CD4-positive, alpha-beta T cell (primary cell): ENCODE measurements around the gene KIAA0232. TPM values are rescaled to one million over a fixed set of nuclear protein-coding genes. Genes with fewer than 3 reads are reported as not detected.

Experiments used
- ATAC-seq: fragments of 200-7000 bp; cut with Tn5 transposase; one replicate; pipeline ENCODE4 v1.10.0; 2022; ENCODE audit warnings: mild to moderate bottlenecking; ENCODE audit not compliant: poor library complexity
- CTCF ChIA-PET: fragments of 350-600 bp; sonication (Branson Sonifier 250); formaldehyde crosslinking; loops from one replicate; lab custom pipeline; 2021; ENCODE audit warnings: antibody characterized with exemption, inconsistent platforms; lab: Charles Lee
- POLR2A ChIA-PET: fragments of 350-600 bp; sonication (Branson Sonifier 250); formaldehyde crosslinking; loops from one replicate; lab custom pipeline; 2021; ENCODE audit warnings: antibody characterized with exemption, inconsistent platforms; lab: Charles Lee
- DNase-seq, 14 experiments: peaks; one replicate each; pipeline ENCODE4 v3.0.0-alpha.2; 2013 to 2020; ENCODE audit warnings: mixed read lengths in 2 of 14
- H3K27ac ChIP-seq, 2 donors: one replicate each; pipeline versions ENCODE4 v1.5.1 to v1.7.0; 2013; ENCODE audit warnings: low read length in 2 of 2, low read depth in 1 of 2, mild to moderate bottlenecking in 1 of 2
- H3K27me3 ChIP-seq, 2 experiments: 1 replicate in 1 of 2; 2 replicates in 1 of 2; pipeline versions ENCODE4 v1.6.1 to v1.7.0; 2013; ENCODE audit warnings: low read length in 2 of 2, control low read depth in 1 of 2, mild to moderate bottlenecking in 1 of 2, moderate library complexity in 1 of 2; ENCODE audit not compliant: insufficient read depth in 2 of 2, control insufficient read depth in 1 of 2
- H3K36me3 ChIP-seq: one replicate; pipeline ENCODE4 v1.6.1; 2013; ENCODE audit warnings: low read length, control low read depth; ENCODE audit not compliant: insufficient read depth
- H3K4me1 ChIP-seq: one replicate; pipeline ENCODE4 v1.6.1; 2013; ENCODE audit warnings: low read length, control low read depth; ENCODE audit not compliant: insufficient read depth
- H3K4me3 ChIP-seq: one replicate; pipeline ENCODE4 v1.5.1; 2013; ENCODE audit warnings: mild to moderate bottlenecking, low read length, moderate library complexity
- H3K9me3 ChIP-seq, 2 experiments: 1 replicate in 1 of 2; 2 replicates in 1 of 2; pipeline versions ENCODE4 v1.6.1 to v1.7.0; 2013; ENCODE audit warnings: low read length in 2 of 2, mild to moderate bottlenecking in 2 of 2, control low read depth in 1 of 2, moderate library complexity in 1 of 2; ENCODE audit not compliant: control insufficient read depth in 1 of 2, insufficient read depth in 1 of 2
- H3K27ac Mint-ChIP-seq: one replicate; pipeline ENCODE4 v1.8.0; 2020; ENCODE audit warnings: mixed read lengths
- H3K27me3 Mint-ChIP-seq: one replicate; pipeline ENCODE4 v1.8.0; 2021; ENCODE audit warnings: mixed read lengths
- H3K36me3 Mint-ChIP-seq: one replicate; pipeline ENCODE4 v1.8.0; 2021; ENCODE audit warnings: low read depth, mixed read lengths
- H3K4me1 Mint-ChIP-seq: one replicate; pipeline ENCODE4 v1.8.0; 2021; ENCODE audit warnings: low read depth, mixed read lengths
- H3K4me3 Mint-ChIP-seq: one replicate; pipeline ENCODE4 v1.8.0; 2020; ENCODE audit warnings: mild to moderate bottlenecking, mixed read lengths
- H3K9me3 Mint-ChIP-seq: one replicate; pipeline ENCODE4 v1.8.0; 2020; ENCODE audit warnings: mixed read lengths
- intact Hi-C, 2 experiments: fragments of 100-400 bp; cut with DNase I in 1 of 2; cut with micrococcal nuclease in 1 of 2; formaldehyde crosslinking; loops; one replicate each; pipeline versions ENCODE4 v1.15.1 to v1.9.0; 2023 to 2025; cut with DNase I, micrococcal nuclease
- total RNA-seq, 174 experiments: library from RNA in 2 of 174; stranded (reverse) in 2 of 174; gene quantifications; one replicate each; pipeline ENCODE4 v1.2.3 and lab custom pipeline; 2021 to 2026
- TF ChIP-seq, protein P1 (sequence below): fragments of 200-600 bp; IDR thresholded peaks from one replicate; pipeline ENCODE4 v1.8.0; 2022; ENCODE audit warnings: antibody characterized with exemption, mild to moderate bottlenecking

The KIAA0232 gene
- total RNA-seq, 2 experiments from 2014 or later, result 15.3 to 17.8 TPM

DNA sequence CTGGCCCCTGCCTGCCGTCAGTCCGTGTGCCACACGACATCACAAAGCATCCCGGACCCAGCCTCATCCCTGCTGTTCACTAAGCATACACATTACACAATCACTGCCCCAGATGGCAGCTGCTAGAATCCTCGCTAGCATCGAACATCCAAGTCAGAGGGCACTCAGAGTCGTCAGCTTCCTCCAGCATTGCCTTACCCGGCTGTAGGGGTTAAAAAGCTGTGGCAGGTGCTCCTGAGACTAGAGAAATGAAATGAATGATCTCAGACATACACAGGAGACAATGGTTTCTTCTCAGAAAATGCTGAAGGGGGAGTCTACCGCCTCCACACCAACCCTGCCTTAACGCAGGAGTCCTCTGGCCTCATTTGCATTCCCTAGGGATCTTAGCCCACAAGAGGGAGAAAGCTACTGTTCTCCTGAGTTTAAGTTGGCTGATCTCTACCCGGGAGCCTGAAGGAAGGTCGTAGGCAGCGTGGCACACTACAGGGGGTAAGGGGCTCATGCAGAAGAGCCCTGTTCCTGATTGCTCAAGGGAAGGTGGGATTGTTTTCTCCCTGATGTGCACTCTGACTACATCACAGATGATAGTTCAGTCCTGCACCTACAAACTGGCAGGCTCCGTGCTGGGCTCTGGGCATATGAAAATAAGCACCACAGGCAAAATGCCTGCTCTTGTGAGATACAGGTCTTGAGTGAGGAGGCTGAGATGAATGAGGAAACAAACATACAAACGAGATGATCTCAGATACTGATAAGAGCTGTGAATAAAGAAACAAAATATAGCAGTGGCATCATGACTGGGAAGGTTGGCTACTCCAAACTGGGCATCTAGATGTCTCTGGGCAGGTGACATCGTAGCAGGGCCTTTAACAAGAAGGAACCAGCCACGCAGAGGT is 2.6 kb upstream of the KIAA0232 start:
- peaks cover 61% of the 10 kb centered on the region for H3K4me1 ChIP-seq
- ChIA-PET CTCF (interaction anchor here (2.2 kb wide), 1 partner anchor 94 kb away, joined by 8 read pairs; no protein-coding TSS in a partner anchor), POLR2A (interaction anchor here (0.7 kb wide), 1 partner anchor 64 kb away, joined by 3 read pairs; the partner anchor contains the start of gene BLOC1S4)
- no peaks in the 10 kb centered on the region for H3K36me3 Mint-ChIP-seq
- DNase-seq (no peak), ATAC-seq (no peak)
- H3K4me3 Mint-ChIP-seq, result peak overlapping the region; percentile 81
- H3K4me1 Mint-ChIP-seq, result peaks cover 57% of the 10 kb centered on the region
- no peak overlapping the region for H3K4me3 ChIP-seq
- no peaks in the 10 kb centered on the region for H3K9me3 Mint-ChIP-seq
- TF ChIP-seq, protein P1, sequence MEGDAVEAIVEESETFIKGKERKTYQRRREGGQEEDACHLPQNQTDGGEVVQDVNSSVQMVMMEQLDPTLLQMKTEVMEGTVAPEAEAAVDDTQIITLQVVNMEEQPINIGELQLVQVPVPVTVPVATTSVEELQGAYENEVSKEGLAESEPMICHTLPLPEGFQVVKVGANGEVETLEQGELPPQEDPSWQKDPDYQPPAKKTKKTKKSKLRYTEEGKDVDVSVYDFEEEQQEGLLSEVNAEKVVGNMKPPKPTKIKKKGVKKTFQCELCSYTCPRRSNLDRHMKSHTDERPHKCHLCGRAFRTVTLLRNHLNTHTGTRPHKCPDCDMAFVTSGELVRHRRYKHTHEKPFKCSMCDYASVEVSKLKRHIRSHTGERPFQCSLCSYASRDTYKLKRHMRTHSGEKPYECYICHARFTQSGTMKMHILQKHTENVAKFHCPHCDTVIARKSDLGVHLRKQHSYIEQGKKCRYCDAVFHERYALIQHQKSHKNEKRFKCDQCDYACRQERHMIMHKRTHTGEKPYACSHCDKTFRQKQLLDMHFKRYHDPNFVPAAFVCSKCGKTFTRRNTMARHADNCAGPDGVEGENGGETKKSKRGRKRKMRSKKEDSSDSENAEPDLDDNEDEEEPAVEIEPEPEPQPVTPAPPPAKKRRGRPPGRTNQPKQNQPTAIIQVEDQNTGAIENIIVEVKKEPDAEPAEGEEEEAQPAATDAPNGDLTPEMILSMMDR, result no peak
- peak overlapping the region; percentile 82 for H3K27ac Mint-ChIP-seq
- intact Hi-C loops, result loop anchor here (5.0 to 10.0 kb wide), 6 partner anchors 75 to 1157 kb away; partner anchors contain the start of genes AFAP1 (in 1 of the 2), MAN2B2 (in 1 of the 2) and MRFAP1 (in 1 of the 2)
- no peaks in the 10 kb centered on the region for H3K27me3 Mint-ChIP-seq
- H3K27ac ChIP-seq, result no peak overlapping the region
- no peaks in the 10 kb centered on the region for H3K36me3 ChIP-seq
- no peaks in the 10 kb centered on the region for H3K9me3 ChIP-seq
- H3K27me3 ChIP-seq, result no peaks in the 10 kb centered on the region

DNA sequence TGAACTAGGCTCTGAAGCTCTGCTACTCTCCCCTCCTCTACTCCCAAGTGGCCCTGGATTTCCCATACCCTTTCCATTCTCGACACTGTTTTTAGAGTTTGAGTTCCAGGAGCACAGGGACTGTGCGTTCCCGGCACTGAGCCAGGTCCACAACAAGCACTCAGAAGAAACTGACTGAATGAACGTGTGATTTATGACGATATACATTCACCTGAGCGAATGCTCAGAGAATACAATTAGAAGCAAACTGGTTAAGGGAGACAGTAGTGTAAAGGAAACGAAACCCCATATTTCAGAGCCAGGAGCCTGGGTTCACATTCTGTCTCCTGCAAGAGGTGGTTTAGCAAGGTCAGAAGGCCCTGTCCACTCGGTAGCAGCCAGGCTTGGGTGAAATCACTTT is 1.4 kb upstream of the KIAA0232 start:
- Mint-ChIP-seq H3K27me3 (no peaks in the 10 kb centered on the region), H3K9me3 (no peaks in the 10 kb centered on the region), H3K36me3 (peaks cover 10% of the 10 kb centered on the region), H3K27ac (peak overlapping the region; percentile 82), H3K4me1 (peaks cover 63% of the 10 kb centered on the region), H3K4me3 (peak overlapping the region; percentile 81)
- H3K27ac ChIP-seq, result no peak overlapping the region
- H3K4me3 ChIP-seq, result no peak overlapping the region
- H3K27me3 ChIP-seq, result no peaks in the 10 kb centered on the region
- ATAC-seq (no peak), DNase-seq (no peak)
- intact Hi-C loops, result loop anchor here (5.0 to 10.0 kb wide), 6 partner anchors 74 to 1156 kb away; partner anchors contain the start of genes AFAP1 (in 1 of the 2), MAN2B2 (in 1 of the 2) and MRFAP1 (in 1 of the 2)
- no peaks in the 10 kb centered on the region for H3K9me3 ChIP-seq
- no peaks in the 10 kb centered on the region for H3K36me3 ChIP-seq
- TF ChIP-seq, protein P1, result no peak
- ChIA-PET CTCF (interaction anchor here (1.2 to 3.8 kb wide), 3 partner anchors 61 to 106 kb away, joined by 3 to 10 read pairs (median 8); a partner anchor contains a TSS), POLR2A (interaction anchor here (0.7 to 1.9 kb wide), 3 partner anchors 107 to 140 kb away, joined by 3 to 11 read pairs (median 6); partner anchors contain the start of gene MRFAP1)
- peaks cover 60% of the 10 kb centered on the region for H3K4me1 ChIP-seq

DNA sequence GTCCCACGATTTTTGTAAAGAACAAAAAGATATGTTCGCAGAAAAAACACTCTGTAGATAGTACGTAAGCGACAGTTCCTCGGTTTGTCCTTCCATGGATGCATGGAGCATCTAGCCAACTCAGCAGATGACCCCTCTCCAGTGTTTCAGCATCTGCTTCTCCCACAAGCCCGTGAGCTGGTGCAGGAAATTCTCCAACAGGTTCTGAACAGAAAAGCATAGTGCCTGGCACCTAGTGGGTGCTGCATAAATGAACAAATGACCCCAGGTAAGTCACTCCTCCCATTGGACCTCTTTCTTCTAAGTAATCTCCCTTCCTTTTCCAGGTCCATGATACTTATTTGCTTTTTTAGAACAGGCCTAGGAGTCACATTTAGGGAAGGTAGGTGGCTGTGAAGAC is 966 bp upstream of the KIAA0232 start:
- Histone ChIP-seq H3K27me3 (no peaks in the 10 kb centered on the region), H3K27ac (peak overlapping the region in 1 of 2 donors; percentile 53), H3K4me1 (peaks cover 56% of the 10 kb centered on the region), H3K4me3 (peak overlapping the region; percentile 54), H3K36me3 (no peaks in the 10 kb centered on the region), H3K9me3 (no peaks in the 10 kb centered on the region)
- no peak for DNase-seq
- no peaks in the 10 kb centered on the region for H3K9me3 Mint-ChIP-seq
- peaks cover 10% of the 10 kb centered on the region for H3K36me3 Mint-ChIP-seq
- CTCF ChIA-PET, result interaction anchor here (1.2 to 3.8 kb wide), 3 partner anchors 61 to 107 kb away, joined by 3 to 10 read pairs (median 8); a partner anchor contains a TSS
- intact Hi-C loops, result loop anchor here (5.0 to 10.0 kb wide), 6 partner anchors 73 to 1156 kb away; partner anchors contain the start of genes AFAP1 (in 1 of the 2), MAN2B2 (in 1 of the 2) and MRFAP1 (in 1 of the 2)
- POLR2A ChIA-PET, result interaction anchor here (0.6 to 1.9 kb wide), 7 partner anchors 64 to 140 kb away, joined by 3 to 11 read pairs (median 6); partner anchors contain the start of genes BLOC1S4, MRFAP1 and MRFAP1L1
- TF ChIP-seq, protein P1, result no peak
- H3K27ac Mint-ChIP-seq, result peak overlapping the region; percentile 82
- H3K4me3 Mint-ChIP-seq, result peak overlapping the region; percentile 81
- peaks cover 63% of the 10 kb centered on the region for H3K4me1 Mint-ChIP-seq
- no peak for ATAC-seq
- no peaks in the 10 kb centered on the region for H3K27me3 Mint-ChIP-seq
